ENCODE results near the gene MCAM.
A peak's percentile ranks its signal among the peaks of the same experiment; 100 is the strongest.

Gene MCAM

DNA sequence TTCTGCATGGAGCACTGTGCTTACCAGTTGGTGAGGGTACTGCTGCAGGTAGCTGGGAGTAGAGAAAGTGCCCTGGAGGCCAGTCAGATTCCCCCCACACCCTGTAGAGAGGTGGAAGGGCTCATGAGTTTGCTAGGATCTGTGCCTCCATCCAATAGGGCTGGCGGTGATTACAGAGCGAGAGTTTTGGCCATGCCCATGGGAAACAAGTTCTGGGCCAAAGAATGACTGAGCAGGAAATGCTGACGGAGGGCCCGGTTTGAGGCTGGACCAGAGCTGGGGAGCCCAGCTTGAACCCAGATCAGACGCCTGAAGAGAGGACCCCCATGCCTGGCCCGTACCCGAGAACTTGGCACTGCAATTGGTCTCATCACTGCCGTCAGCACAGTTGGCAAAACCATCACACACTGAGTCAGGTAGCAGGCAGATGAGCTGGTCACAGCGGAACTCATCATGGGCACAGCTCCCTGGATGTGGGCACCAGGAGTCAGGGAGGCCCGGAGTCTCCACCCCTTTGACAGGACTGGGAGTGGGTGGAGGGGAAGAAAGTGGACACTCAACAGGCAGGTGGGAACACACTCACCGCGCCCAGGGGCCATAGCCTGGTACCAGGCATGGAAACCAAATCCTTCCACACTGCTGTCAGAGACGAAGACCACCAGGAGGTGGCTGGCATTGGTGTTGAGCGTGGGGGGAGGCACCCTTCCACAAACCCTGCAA is 27.5 kb upstream of the MCAM start:
- no peak for DNase-seq (ENCODE audit: low read depth)
- TF ChIP-seq, protein P1, sequence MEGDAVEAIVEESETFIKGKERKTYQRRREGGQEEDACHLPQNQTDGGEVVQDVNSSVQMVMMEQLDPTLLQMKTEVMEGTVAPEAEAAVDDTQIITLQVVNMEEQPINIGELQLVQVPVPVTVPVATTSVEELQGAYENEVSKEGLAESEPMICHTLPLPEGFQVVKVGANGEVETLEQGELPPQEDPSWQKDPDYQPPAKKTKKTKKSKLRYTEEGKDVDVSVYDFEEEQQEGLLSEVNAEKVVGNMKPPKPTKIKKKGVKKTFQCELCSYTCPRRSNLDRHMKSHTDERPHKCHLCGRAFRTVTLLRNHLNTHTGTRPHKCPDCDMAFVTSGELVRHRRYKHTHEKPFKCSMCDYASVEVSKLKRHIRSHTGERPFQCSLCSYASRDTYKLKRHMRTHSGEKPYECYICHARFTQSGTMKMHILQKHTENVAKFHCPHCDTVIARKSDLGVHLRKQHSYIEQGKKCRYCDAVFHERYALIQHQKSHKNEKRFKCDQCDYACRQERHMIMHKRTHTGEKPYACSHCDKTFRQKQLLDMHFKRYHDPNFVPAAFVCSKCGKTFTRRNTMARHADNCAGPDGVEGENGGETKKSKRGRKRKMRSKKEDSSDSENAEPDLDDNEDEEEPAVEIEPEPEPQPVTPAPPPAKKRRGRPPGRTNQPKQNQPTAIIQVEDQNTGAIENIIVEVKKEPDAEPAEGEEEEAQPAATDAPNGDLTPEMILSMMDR (conservative IDR thresholded peaks at IDR 0.05; ENCODE audit: low read length), result no peak
- no peak overlapping the region for H3K4me3 ChIP-seq (ENCODE audit: low read length)

- H3K4me3 ChIP-seq (ENCODE audit: low read length), result no peak overlapping the region
- DNase-seq (ENCODE audit: low read depth), result no peak
- TF ChIP-seq, protein P1 (conservative IDR thresholded peaks at IDR 0.05; ENCODE audit: low read length), result no peak
Observed at GRCh38 chr11:119343726-119344125, 26.8 kb upstream of the MCAM start.

DNA sequence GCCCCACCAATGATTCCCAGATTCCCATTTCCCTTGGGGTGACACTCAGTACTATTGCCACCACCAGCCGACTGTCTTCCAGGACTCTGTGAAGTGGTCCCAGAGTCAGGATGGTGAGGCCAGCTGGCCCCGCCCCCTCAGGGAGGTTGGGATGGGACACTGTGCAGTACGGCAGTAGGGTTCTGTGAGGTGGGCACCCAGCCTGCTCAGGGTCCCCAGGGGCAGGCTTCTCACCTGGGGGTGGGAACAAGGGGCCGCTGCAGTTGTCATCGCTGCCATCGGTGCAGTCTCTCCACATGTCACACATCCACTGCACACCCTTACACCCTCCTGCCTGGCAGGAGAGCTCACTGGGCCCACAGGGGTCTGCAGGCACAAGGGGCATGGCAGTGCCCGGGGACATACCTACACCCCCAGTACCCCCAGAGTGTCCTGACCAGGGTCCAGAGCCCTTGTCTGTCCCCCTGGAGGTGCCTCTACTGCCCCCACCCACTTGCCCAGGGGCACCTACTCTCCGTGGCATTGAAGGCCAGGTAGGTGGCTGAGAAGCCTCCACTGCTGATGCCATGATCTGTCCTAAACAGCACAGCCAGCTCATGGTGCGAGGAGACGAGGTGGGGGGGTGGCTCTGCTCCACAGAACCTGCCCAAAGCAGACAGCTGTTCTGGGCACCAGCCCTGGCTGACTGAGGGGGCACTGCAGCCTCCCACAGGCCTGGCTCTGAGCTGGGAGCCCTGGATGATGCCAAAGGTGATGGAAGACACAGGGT is 25.6 kb upstream of the MCAM start:
- no peak overlapping the region for H3K4me3 ChIP-seq (ENCODE audit: low read length)
- no peak for DNase-seq (ENCODE audit: low read depth)
- TF ChIP-seq, protein P1 (conservative IDR thresholded peaks at IDR 0.05; ENCODE audit: low read length), result no peak

DNA sequence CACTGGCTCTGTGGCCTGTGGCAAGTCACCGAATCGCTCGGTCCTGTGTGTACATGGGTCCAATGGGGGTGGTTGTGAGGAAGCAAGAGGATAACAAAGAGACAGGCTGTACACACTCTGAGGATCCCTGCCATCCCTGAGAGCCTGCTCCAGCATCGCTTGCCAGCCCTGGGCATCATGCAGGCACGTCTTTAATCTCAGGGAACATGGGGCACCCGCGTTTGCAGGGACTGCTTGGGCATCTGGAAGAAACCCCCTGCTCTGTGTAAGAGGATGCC is 25.0 kb upstream of the MCAM start:
- no peak overlapping the region for H3K4me3 ChIP-seq (ENCODE audit: low read length)
- TF ChIP-seq, protein P1 (conservative IDR thresholded peaks at IDR 0.05; ENCODE audit: low read length), result no peak
- no peak for DNase-seq (ENCODE audit: low read depth)

DNA sequence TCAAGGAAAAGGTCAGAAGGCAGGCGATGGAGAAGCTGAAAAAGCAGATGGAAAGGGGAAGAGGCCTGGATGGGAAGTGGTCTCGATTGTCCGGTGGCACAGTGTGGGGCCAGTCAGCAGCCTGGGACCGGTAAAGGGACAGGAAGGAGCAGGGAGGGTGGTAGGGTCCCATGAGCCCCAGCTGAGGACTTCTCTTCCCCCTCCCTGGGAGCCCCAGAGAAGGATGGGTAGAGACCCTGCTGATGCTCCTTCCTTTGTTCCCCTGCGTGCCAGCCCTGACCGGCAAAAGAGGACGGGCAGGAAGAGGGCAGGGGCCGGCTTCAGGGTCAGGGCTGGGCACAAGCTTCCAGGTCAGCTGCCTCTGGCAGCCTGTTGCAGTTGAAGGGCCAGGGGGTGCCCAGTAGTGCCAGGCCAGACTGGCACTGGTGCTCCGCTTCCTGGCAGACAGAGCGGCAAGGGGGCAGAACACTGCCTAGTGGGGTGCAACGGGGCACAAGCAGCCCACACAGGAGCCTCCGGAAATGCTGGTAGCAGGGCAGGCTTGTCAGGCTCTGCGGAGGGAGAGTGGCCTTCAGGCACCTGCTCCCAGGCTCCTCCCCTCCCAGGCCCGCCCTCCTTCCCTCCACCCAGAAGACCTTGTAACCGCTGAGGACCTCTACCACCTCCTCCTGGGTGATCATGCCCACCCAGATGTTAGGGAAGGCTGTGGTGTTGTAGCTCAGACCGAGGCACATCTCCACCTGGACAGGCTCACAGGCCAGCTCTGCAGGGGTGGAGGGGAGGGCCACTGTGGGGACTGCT is 24.5 kb upstream of the MCAM start:
- TF ChIP-seq, protein P1 (conservative IDR thresholded peaks at IDR 0.05; ENCODE audit: low read length), result no peak
- DNase-seq (ENCODE audit: low read depth), result no peak
- H3K4me3 ChIP-seq (ENCODE audit: low read length), result peak overlapping the region; percentile 71

- peak within 1 kb of the TSS; percentile 71 for H3K4me3 ChIP-seq (ENCODE audit: low read length)
- DNase-seq (ENCODE audit: low read depth), result peak; percentile 84
- TF ChIP-seq, protein P1 (conservative IDR thresholded peaks at IDR 0.05; ENCODE audit: low read length), result no peak; the same call in 1 of the 2 replicates
Observed at GRCh38 chr11:119340335-119341221, 23.6 kb upstream of the MCAM start, which contains the start of gene C1QTNF5. Gene C1QTNF5 (minus strand): TSS chr11:119340883. CDS start chr11:119340397, 486 bp downstream.
